Smooth muscle cell (in vitro differentiated cells): ENCODE measurements around the gene UBE2J2. TPM values are rescaled to one million over a fixed set of nuclear protein-coding genes. Genes with fewer than 3 reads are reported as not detected.

ENCODE experiments used
- DNase-seq: peaks from one replicate; lab custom pipeline; 2025; ENCODE audit not compliant: unreplicated experiment; lab: John Stamatoyannopoulos, UW
- H2AFZ ChIP-seq: fragments of 200-600 bp; sonication (generic); 2 replicates; pipeline ENCODE4 v1.6.0; 2016; ENCODE audit warnings: antibody characterized with exemption, low read depth, mild to moderate bottlenecking
- H3F3A ChIP-seq: fragments of 200-600 bp; sonication (generic); 2 replicates; pipeline ENCODE4 v1.6.0; 2017; ENCODE audit warnings: antibody characterized with exemption, low read depth
- H3K27ac ChIP-seq: fragments of 200-600 bp; sonication (generic); 2 replicates; pipeline ENCODE4 v1.5.1; 2016; ENCODE audit warnings: low read depth, mild to moderate bottlenecking
- H3K27me3 ChIP-seq: fragments of 200-600 bp; sonication (generic); 2 replicates; pipeline ENCODE4 v1.6.1; 2016; ENCODE audit warnings: low read depth, mild to moderate bottlenecking
- H3K36me3 ChIP-seq: fragments of 200-600 bp; sonication (generic); 2 replicates; pipeline ENCODE4 v1.5.1; 2016; ENCODE audit warnings: low read depth
- H3K4me1 ChIP-seq: fragments of 200-600 bp; sonication (generic); 2 replicates; pipeline ENCODE4 v1.5.1; 2016; ENCODE audit warnings: low read depth
- H3K4me2 ChIP-seq: fragments of 200-600 bp; sonication (generic); 2 replicates; pipeline ENCODE4 v1.6.0; 2016; ENCODE audit warnings: mild to moderate bottlenecking
- H3K4me3 ChIP-seq: fragments of 200-600 bp; sonication (generic); 2 replicates; pipeline ENCODE4 v1.5.1; 2016; ENCODE audit warnings: mild to moderate bottlenecking
- H3K79me2 ChIP-seq: fragments of 200-600 bp; sonication (generic); 2 replicates; pipeline ENCODE4 v1.6.0; 2016; ENCODE audit warnings: low read depth, mild to moderate bottlenecking
- H3K9ac ChIP-seq: fragments of 200-600 bp; sonication (generic); 2 replicates; pipeline ENCODE4 v1.6.0; 2016; ENCODE audit warnings: low read depth
- H3K9me3 ChIP-seq: fragments of 200-600 bp; sonication (generic); replicated peaks from 2 replicates; pipeline ENCODE4 v1.5.1; 2016; ENCODE audit warnings: low read depth
- H4K20me1 ChIP-seq: fragments of 200-600 bp; sonication (generic); 2 replicates; pipeline ENCODE4 v1.6.0; 2016; ENCODE audit warnings: low read depth
- WGBS: methylation state at CpG from one replicate; pipeline ENCODE4 v1.1.7; 2016; ENCODE audit warnings: low lambda C conversion rate; 5-methylcytosine and 5-hydroxymethylcytosine counted together
- polyA plus RNA-seq: library from polyadenylated mRNA; unstranded; fragments of >200 nt; fragmentation: Nextera tagmentation; extraction: Ambion mirVana; gene quantifications from 2 replicates; pipeline ENCODE4 v1.2.1, GENCODE V29; 2016
- total RNA-seq: library from RNA; depleted of rRNA; stranded (reverse); fragments of >200 nt; gene quantifications from 2 replicates; pipeline ENCODE4 v1.2.3, GENCODE V29; 2014
- TF ChIP-seq, protein P1 (sequence below): fragments of 200-600 bp; sonication (generic); IDR thresholded peaks from 2 replicates; pipeline ENCODE4 v1.5.1; 2017; ENCODE audit warnings: borderline replicate concordance, mild to moderate bottlenecking, antibody characterized with exemption; ENCODE audit not compliant: insufficient read depth, poor library complexity, severe bottlenecking

The UBE2J2 gene
- total and polyA plus RNA-seq, 2 experiments from 2014 or later, result 30.2 to 72.9 TPM

DNA sequence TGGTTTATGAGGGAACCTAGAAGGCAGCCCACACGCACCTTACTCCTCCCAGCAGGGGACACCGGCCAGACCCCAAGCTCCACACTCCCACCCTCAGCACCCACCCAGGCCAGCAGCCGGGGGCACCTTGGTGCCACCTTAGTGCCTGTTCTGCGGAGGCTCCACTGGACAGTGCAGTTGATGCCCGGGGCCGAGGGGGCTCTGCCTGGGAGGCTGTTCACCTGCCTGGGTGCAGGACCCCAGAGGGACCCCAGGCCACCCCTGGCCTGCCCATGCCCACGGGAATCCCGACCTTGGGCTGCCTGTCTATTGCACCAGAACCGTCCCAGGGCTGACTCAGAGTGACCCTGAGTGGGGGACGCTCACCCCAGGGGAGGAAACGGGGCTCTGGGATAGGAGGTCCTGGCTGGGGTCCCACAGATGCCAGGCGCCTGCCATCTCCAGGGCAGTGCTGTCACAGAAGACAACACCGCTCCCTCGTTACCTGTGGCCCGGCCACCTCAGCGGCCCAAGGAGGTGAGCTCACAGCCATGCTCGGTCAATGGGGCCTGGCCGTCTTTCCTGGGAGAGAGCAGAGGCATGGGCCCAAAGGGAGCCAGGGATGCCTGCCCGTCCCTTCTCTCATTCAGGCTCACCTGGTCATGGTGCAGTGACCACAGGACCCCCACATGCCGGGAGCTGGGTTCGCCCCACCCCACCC lies 7.3 kb upstream of the UBE2J2 start:
- H3K27me3 ChIP-seq, result no peaks in the 10 kb centered on the region
- H3K4me3 ChIP-seq, result no peak overlapping the region
- H2AFZ ChIP-seq, result no peak overlapping the region
- H3F3A ChIP-seq, result no peaks in the 10 kb centered on the region
- no peak overlapping the region for H3K27ac ChIP-seq
- H3K9me3 ChIP-seq, result no peaks in the 10 kb centered on the region
- no peaks in the 10 kb centered on the region for H4K20me1 ChIP-seq
- no peak overlapping the region for H3K9ac ChIP-seq
- 95% methylated on average over 20 of the region's 21 CpGs for WGBS
- H3K36me3 ChIP-seq, result no peaks in the 10 kb centered on the region
- TF ChIP-seq, protein P1, sequence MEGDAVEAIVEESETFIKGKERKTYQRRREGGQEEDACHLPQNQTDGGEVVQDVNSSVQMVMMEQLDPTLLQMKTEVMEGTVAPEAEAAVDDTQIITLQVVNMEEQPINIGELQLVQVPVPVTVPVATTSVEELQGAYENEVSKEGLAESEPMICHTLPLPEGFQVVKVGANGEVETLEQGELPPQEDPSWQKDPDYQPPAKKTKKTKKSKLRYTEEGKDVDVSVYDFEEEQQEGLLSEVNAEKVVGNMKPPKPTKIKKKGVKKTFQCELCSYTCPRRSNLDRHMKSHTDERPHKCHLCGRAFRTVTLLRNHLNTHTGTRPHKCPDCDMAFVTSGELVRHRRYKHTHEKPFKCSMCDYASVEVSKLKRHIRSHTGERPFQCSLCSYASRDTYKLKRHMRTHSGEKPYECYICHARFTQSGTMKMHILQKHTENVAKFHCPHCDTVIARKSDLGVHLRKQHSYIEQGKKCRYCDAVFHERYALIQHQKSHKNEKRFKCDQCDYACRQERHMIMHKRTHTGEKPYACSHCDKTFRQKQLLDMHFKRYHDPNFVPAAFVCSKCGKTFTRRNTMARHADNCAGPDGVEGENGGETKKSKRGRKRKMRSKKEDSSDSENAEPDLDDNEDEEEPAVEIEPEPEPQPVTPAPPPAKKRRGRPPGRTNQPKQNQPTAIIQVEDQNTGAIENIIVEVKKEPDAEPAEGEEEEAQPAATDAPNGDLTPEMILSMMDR, result no peak
- no peaks in the 10 kb centered on the region for H3K79me2 ChIP-seq
- no peaks in the 10 kb centered on the region for H3K4me1 ChIP-seq
- no peak for DNase-seq
- H3K4me2 ChIP-seq, result no peak overlapping the region

DNA sequence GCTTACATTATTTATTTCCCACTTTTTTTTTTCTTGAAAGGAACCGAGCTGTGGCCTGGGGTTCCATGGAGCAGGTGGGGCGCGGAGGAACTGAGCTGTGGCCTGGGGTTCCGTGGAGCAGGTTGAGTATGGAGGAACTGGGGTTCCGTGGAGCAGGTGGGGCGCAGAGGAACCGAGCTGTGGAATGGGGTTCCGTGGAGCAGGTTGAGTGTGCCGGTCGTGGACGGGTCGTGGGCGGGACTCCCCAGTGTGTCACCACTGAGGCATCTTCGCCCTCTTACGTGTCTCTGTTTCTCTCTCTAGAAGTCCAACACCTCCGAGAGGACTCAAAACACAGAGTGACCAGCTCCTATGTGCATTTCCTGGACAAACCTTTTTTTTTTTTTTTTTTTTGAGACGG lies 5.4 kb upstream of the UBE2J2 start:
- no peak overlapping the region for H3K27ac ChIP-seq

DNA sequence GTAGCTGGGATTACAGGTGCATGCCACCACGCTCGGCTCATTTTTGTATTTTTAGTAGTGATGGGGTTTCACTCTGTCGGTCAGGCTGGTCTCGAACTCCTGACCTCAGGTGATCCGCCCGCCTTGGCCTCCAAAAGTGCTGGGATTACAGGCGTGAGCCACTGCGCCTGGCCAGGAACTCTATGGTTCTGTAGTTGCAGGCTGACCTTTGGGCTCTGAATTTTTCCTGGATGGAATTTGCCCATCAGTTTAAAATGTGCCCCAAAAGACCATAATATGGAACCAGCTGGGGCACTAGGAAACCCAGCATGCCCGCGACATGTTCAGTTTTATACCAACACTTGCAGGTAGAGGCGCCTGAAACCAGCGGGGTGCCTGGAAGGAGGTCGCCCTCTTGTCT lies 5.0 kb upstream of the UBE2J2 start:
- no peak for DNase-seq
- H3K4me3 ChIP-seq, result no peak overlapping the region
- H3K4me2 ChIP-seq, result no peak overlapping the region
- no peaks in the 10 kb centered on the region for H3K79me2 ChIP-seq
- H3F3A ChIP-seq, result no peaks in the 10 kb centered on the region
- H3K27ac ChIP-seq, result no peak overlapping the region
- TF ChIP-seq, protein P1, result no peak
- H3K36me3 ChIP-seq, result no peaks in the 10 kb centered on the region
- H4K20me1 ChIP-seq, result no peaks in the 10 kb centered on the region
- H3K27me3 ChIP-seq, result no peaks in the 10 kb centered on the region
- 91% methylated on average over 13 of the region's 13 CpGs for WGBS
- no peak overlapping the region for H3K9ac ChIP-seq
- no peak overlapping the region for H2AFZ ChIP-seq
- H3K4me1 ChIP-seq, result peaks cover 7% of the 10 kb centered on the region
- H3K9me3 ChIP-seq, result no peaks in the 10 kb centered on the region

More for the DNA sequence above, 5.4 kb upstream of the UBE2J2 start:
- H3K4me3 ChIP-seq, result no peak overlapping the region
- H2AFZ ChIP-seq, result no peak overlapping the region
- H4K20me1 ChIP-seq, result no peaks in the 10 kb centered on the region
- WGBS, result 75% methylated on average over 14 of the region's 17 CpGs
- no peaks in the 10 kb centered on the region for H3K27me3 ChIP-seq
- no peak overlapping the region for H3K4me2 ChIP-seq
- TF ChIP-seq, protein P1, result no peak
- DNase-seq, result no peak
- H3K4me1 ChIP-seq, result peaks cover 6% of the 10 kb centered on the region
- no peaks in the 10 kb centered on the region for H3K36me3 ChIP-seq
- no peaks in the 10 kb centered on the region for H3K79me2 ChIP-seq
- no peaks in the 10 kb centered on the region for H3F3A ChIP-seq
- no peak overlapping the region for H3K9ac ChIP-seq
- H3K9me3 ChIP-seq, result no peaks in the 10 kb centered on the region

DNA sequence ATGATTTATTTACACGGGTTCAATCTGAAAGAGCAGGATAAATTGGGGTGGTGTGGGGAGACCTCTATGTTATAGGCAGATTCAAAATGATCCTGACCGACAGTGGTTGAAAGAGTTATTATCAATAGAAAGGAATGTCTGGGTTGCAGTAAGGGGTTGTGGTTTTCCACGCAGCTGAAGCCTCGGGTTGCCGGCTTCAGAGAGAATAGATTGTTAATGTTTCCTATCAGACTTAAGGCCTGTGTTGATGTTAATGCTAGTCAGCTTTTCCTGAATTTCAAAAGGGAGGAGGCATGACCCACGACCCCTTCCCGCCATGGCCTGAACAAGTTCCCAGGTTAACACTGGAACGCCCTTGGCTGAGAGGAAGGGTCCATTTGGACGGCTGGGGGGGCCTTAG lies 2.2 kb upstream of the UBE2J2 start:
- peaks cover 23% of the 10 kb centered on the region for H4K20me1 ChIP-seq
- H3K79me2 ChIP-seq, result peaks cover 26% of the 10 kb centered on the region
- no peaks in the 10 kb centered on the region for H3K9me3 ChIP-seq
- no peak overlapping the region for H3K9ac ChIP-seq
- no peak overlapping the region for H3K4me2 ChIP-seq
- DNase-seq, result no peak
- no peak overlapping the region for H3K4me3 ChIP-seq
- H3F3A ChIP-seq, result no peaks in the 10 kb centered on the region
- H3K27ac ChIP-seq, result peak overlapping the region; percentile 15
- no peak overlapping the region for H2AFZ ChIP-seq
- 67% methylated on average over 9 of the region's 9 CpGs for WGBS
- H3K36me3 ChIP-seq, result no peaks in the 10 kb centered on the region
- no peaks in the 10 kb centered on the region for H3K27me3 ChIP-seq
- peaks cover 18% of the 10 kb centered on the region for H3K4me1 ChIP-seq
- TF ChIP-seq, protein P1, result no peak
